ENCODE results near the gene PACSIN2.
"Not testable (repeated sequence)": the region's sequence is repeated elsewhere in the genome, so short reads cannot be mapped to it uniquely, and the experiment has no call there.

Gene PACSIN2

GRCh38 chr22:42996646-42997365 is 18.1 kb downstream of the PACSIN2 start:
- Histone ChIP-seq H3K27ac (no peak overlapping the region), H3K4me3 (ENCODE audit: low read depth, low read length) (no peak overlapping the region), H3K27me3 (ENCODE audit: insufficient read depth, low read depth, severe bottlenecking) (no peaks in the 10 kb centered on the region), H3K9me3 (ENCODE audit: severe bottlenecking) (peaks cover 3% of the 10 kb centered on the region), H3K36me3 (no peaks in the 10 kb centered on the region)
- DNase-seq = no peak
- TF ChIP-seq, protein P1, sequence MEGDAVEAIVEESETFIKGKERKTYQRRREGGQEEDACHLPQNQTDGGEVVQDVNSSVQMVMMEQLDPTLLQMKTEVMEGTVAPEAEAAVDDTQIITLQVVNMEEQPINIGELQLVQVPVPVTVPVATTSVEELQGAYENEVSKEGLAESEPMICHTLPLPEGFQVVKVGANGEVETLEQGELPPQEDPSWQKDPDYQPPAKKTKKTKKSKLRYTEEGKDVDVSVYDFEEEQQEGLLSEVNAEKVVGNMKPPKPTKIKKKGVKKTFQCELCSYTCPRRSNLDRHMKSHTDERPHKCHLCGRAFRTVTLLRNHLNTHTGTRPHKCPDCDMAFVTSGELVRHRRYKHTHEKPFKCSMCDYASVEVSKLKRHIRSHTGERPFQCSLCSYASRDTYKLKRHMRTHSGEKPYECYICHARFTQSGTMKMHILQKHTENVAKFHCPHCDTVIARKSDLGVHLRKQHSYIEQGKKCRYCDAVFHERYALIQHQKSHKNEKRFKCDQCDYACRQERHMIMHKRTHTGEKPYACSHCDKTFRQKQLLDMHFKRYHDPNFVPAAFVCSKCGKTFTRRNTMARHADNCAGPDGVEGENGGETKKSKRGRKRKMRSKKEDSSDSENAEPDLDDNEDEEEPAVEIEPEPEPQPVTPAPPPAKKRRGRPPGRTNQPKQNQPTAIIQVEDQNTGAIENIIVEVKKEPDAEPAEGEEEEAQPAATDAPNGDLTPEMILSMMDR (IDR thresholded peaks at IDR 0.05; ENCODE audit: low read depth, low read length) = no peak

DNA sequence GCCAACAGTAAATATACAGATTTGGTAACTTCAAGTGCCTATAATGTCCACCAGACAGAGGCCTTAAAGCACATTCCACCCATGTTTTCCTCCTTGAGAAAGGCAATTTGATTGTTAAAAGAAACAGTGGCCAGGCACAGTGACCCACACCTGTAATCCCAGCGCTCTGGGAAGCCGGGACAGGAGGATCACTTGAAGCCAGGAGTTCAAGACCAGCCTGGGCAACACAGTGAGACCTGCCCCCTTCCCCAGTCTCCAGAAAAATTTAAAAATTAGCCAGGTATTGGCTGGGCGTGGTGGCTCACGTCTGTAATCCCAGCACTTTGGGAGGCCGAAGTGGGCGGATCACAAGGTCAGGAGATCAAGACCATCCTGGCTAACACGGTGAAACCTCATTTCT is 19.3 kb downstream of the PACSIN2 start:
- not testable (repeated sequence) for H3K27ac ChIP-seq; H3K36me3 ChIP-seq; H3K4me3 ChIP-seq (ENCODE audit: low read depth, low read length)

GRCh38 chr22:42994917-42995562 is 19.9 kb downstream of the PACSIN2 start:
- peaks cover 3% of the 10 kb centered on the region for H3K9me3 ChIP-seq (ENCODE audit: severe bottlenecking)
- DNase-seq = no peak
- H3K4me3 ChIP-seq (ENCODE audit: low read depth, low read length) = no peak overlapping the region
- TF ChIP-seq, protein P1 (IDR thresholded peaks at IDR 0.05; ENCODE audit: low read depth, low read length) = no peak
- H3K36me3 ChIP-seq = no peaks in the 10 kb centered on the region
- no peak overlapping the region for H3K27ac ChIP-seq
- no peaks in the 10 kb centered on the region for H3K27me3 ChIP-seq (ENCODE audit: insufficient read depth, low read depth, severe bottlenecking)

More for the DNA sequence above, 19.3 kb downstream of the PACSIN2 start:
- not testable (repeated sequence) for DNase-seq; H3K27me3 ChIP-seq (ENCODE audit: insufficient read depth, low read depth, severe bottlenecking); H3K9me3 ChIP-seq (ENCODE audit: severe bottlenecking)

GRCh38 chr22:42994276-42994916 is 20.6 kb downstream of the PACSIN2 start:
- Histone ChIP-seq H3K36me3 (no peaks in the 10 kb centered on the region), H3K9me3 (ENCODE audit: severe bottlenecking) (peaks cover 3% of the 10 kb centered on the region), H3K4me3 (ENCODE audit: low read depth, low read length) (no peak overlapping the region), H3K27me3 (ENCODE audit: insufficient read depth, low read depth, severe bottlenecking) (no peaks in the 10 kb centered on the region), H3K27ac (no peak overlapping the region)
- no peak for DNase-seq
- TF ChIP-seq, protein P1 (IDR thresholded peaks at IDR 0.05; ENCODE audit: low read depth, low read length) = no peak

GRCh38 chr22:42993651-42994275 is 21.2 kb downstream of the PACSIN2 start:
- H3K4me3 ChIP-seq (ENCODE audit: low read depth, low read length) = no peak overlapping the region
- TF ChIP-seq, protein P1 (IDR thresholded peaks at IDR 0.05; ENCODE audit: low read depth, low read length) = no peak
- DNase-seq = no peak
- no peaks in the 10 kb centered on the region for H3K27me3 ChIP-seq (ENCODE audit: insufficient read depth, low read depth, severe bottlenecking)
- no peak overlapping the region for H3K27ac ChIP-seq
- H3K36me3 ChIP-seq = no peaks in the 10 kb centered on the region
- no peaks in the 10 kb centered on the region for H3K9me3 ChIP-seq (ENCODE audit: severe bottlenecking)
